Thymus (tissue), 11 donors: ENCODE results near the gene CHADL. TPM values are rescaled to one million over a fixed set of nuclear protein-coding genes. Genes with fewer than 3 reads are reported as not detected.

Experiments used
- DNase-seq, 9 donors: peaks; one replicate each; pipeline ENCODE4 v3.0.0-alpha.2; 2013; ENCODE audit warnings: low spot score in 9 of 9, low read depth in 6 of 9, missing footprints in 1 of 9
- H3K27ac ChIP-seq, 2 donors: one replicate each; pipeline ENCODE4 v1.5.1; 2013; ENCODE audit warnings: control low read depth in 1 of 2, low read depth in 1 of 2, low read length in 1 of 2, mild to moderate bottlenecking in 1 of 2, moderate library complexity in 1 of 2
- H3K27me3 ChIP-seq, 2 donors: one replicate each; pipeline ENCODE4 v1.5.1; 2013; ENCODE audit warnings: low read length in 1 of 2; ENCODE audit not compliant: control insufficient read depth in 2 of 2, insufficient read depth in 1 of 2
- H3K36me3 ChIP-seq, 2 donors: one replicate each; pipeline ENCODE4 v1.5.1; 2013; ENCODE audit warnings: low read length in 1 of 2, mild to moderate bottlenecking in 1 of 2, moderate library complexity in 1 of 2; ENCODE audit not compliant: control insufficient read depth in 2 of 2, insufficient read depth in 2 of 2
- H3K4me1 ChIP-seq, 2 donors: one replicate each; pipeline ENCODE4 v1.5.1; 2013; ENCODE audit warnings: low read length in 2 of 2; ENCODE audit not compliant: control insufficient read depth in 2 of 2, insufficient read depth in 2 of 2
- H3K4me3 ChIP-seq, 2 donors: one replicate each; pipeline ENCODE4 v1.5.1; 2013; ENCODE audit warnings: low read length in 2 of 2, control low read depth in 1 of 2, mild to moderate bottlenecking in 1 of 2
- H3K9me3 ChIP-seq, 2 donors: one replicate each; pipeline ENCODE4 v1.5.1; 2013; ENCODE audit warnings: low read length in 1 of 2, mild to moderate bottlenecking in 1 of 2; ENCODE audit not compliant: control insufficient read depth in 2 of 2, insufficient read depth in 1 of 2
- WGBS: extraction: QIAGEN DNeasy Blood & Tissue Kit; methylation state at CpG from one replicate; pipeline ENCODE4 v1.1.7; 2013; 5-methylcytosine and 5-hydroxymethylcytosine counted together
- polyA plus RNA-seq: library from polyadenylated mRNA; stranded (reverse); fragments of 200-250 nt; gene quantifications from one replicate; pipeline ENCODE4 v1.2.3, GENCODE V29; 2013
- total RNA-seq: library from RNA; stranded (reverse); fragments of 120-200 nt; gene quantifications from one replicate; pipeline ENCODE4 v1.2.4, GENCODE V29; 2013
- donor health status: healthy.

The CHADL gene
- total and polyA plus RNA-seq, 2 donors: 1.7 to 3.4 TPM

- H3K4me1 ChIP-seq: peaks cover 11 to 12% of the 10 kb centered on the region in 2 donors
- WGBS: 3% methylated on average over 47 of the region's 47 CpGs
- peak within 1 kb of the TSS; percentile 68 to 73 for H3K4me3 ChIP-seq
- peaks cover 0 to 12% of the 10 kb centered on the region in 2 donors for H3K27me3 ChIP-seq
- peak within 1 kb of the TSS; percentile 83 to 85 for H3K27ac ChIP-seq
- H3K9me3 ChIP-seq: no peaks in the 10 kb centered on the region
- peak; percentile 92 to 99 (median 98) for DNase-seq
- H3K36me3 ChIP-seq: peaks cover 0 to 11% of the 10 kb centered on the region in 2 donors
These were observed 35.5 kb downstream of the CHADL start, which contains the start of gene L3MBTL2 for GRCh38 chr22:41204992-41205900. TSS of gene L3MBTL2 (plus strand) at chr22:41205312. CDS start at chr22:41205363, 51 bp downstream.

- peaks cover 0 to 3% of the 10 kb centered on the region in 2 donors for H3K36me3 ChIP-seq
- 62% methylated on average over 6 of the region's 6 CpGs for WGBS
- H3K27me3 ChIP-seq: peaks cover 0 to 21% of the 10 kb centered on the region in 2 donors
- no peak overlapping the region for H3K27ac ChIP-seq
- H3K4me3 ChIP-seq: no peak overlapping the region
- peaks cover 11 to 12% of the 10 kb centered on the region in 2 donors for H3K4me1 ChIP-seq
- DNase-seq: no peak
- H3K9me3 ChIP-seq: no peaks in the 10 kb centered on the region
These were observed 36.7 kb downstream of the CHADL start for GRCh38 chr22:41204066-41204465.

GRCh38 chr22:41203118-41203517 lies 37.6 kb downstream of the CHADL start:
- Histone ChIP-seq H3K4me1 (peaks cover 15 to 16% of the 10 kb centered on the region in 2 donors), H3K4me3 (no peak overlapping the region), H3K27me3 (peaks cover 0 to 30% of the 10 kb centered on the region in 2 donors), H3K27ac (no peak overlapping the region), H3K9me3 (no peaks in the 10 kb centered on the region), H3K36me3 (no peaks in the 10 kb centered on the region)
- no peak for DNase-seq
- WGBS: 94% methylated on average over 2 of the region's 2 CpGs

- DNase-seq: no peak
- no peak overlapping the region for H3K27ac ChIP-seq
- H3K36me3 ChIP-seq: no peaks in the 10 kb centered on the region
- peaks cover 7 to 46% of the 10 kb centered on the region in 2 donors for H3K27me3 ChIP-seq
- peaks cover 20 to 27% of the 10 kb centered on the region in 2 donors for H3K4me1 ChIP-seq
- H3K4me3 ChIP-seq: no peak overlapping the region
- 64% methylated on average over 10 of the region's 10 CpGs for WGBS
- no peaks in the 10 kb centered on the region for H3K9me3 ChIP-seq
These were observed 39.6 kb downstream of the CHADL start for GRCh38 chr22:41201141-41201540.

GRCh38 chr22:41198027-41198580 lies 42.6 kb downstream of the CHADL start:
- no peaks in the 10 kb centered on the region for H3K9me3 ChIP-seq
- H3K4me1 ChIP-seq: peaks cover 10 to 17% of the 10 kb centered on the region in 2 donors
- peaks cover 7 to 51% of the 10 kb centered on the region in 2 donors for H3K27me3 ChIP-seq
- 2% methylated on average over 9 of the region's 9 CpGs for WGBS
- no peaks in the 10 kb centered on the region for H3K36me3 ChIP-seq
- no peak overlapping the region for H3K27ac ChIP-seq
- DNase-seq: peak in 4 of 9 donors; percentile 15 to 50 (median 24)
- peak overlapping the region; percentile 61 to 82 for H3K4me3 ChIP-seq

- H3K4me3 ChIP-seq: peak overlapping the region; percentile 61 to 82
- no peaks in the 10 kb centered on the region for H3K9me3 ChIP-seq
- peaks cover 7 to 48% of the 10 kb centered on the region in 2 donors for H3K27me3 ChIP-seq
- whole genome bisulfite sequencing: 1% methylated on average over 91 of the region's 91 CpGs
- peak in 7 of 9 donors; percentile 67 to 86 (median 71) for DNase-seq
- no peak overlapping the region for H3K27ac ChIP-seq
- peaks cover 10 to 17% of the 10 kb centered on the region in 2 donors for H3K4me1 ChIP-seq
- H3K36me3 ChIP-seq: no peaks in the 10 kb centered on the region
These were observed 43.4 kb downstream of the CHADL start for GRCh38 chr22:41197038-41197972.

- DNase-seq: no peak
- Histone ChIP-seq H3K4me1 (peaks cover 10 to 17% of the 10 kb centered on the region in 2 donors), H3K36me3 (no peaks in the 10 kb centered on the region), H3K27me3 (peaks cover 7 to 28% of the 10 kb centered on the region in 2 donors), H3K9me3 (no peaks in the 10 kb centered on the region), H3K4me3 (no peak overlapping the region), H3K27ac (no peak overlapping the region)
- 98% methylated on average over 6 of the region's 6 CpGs for WGBS
These were observed 46.9 kb downstream of the CHADL start for GRCh38 chr22:41193829-41194228.

- Histone ChIP-seq H3K27ac (no peak overlapping the region), H3K4me1 (no peaks in the 10 kb centered on the region), H3K9me3 (no peaks in the 10 kb centered on the region), H3K36me3 (no peaks in the 10 kb centered on the region), H3K27me3 (peaks cover under 1 to 8% of the 10 kb centered on the region in 2 donors), H3K4me3 (no peak overlapping the region)
- 98% methylated on average over 2 of the region's 2 CpGs for WGBS
- no peak for DNase-seq
These were observed 49.3 kb downstream of the CHADL start for GRCh38 chr22:41191467-41191866.
